Transverse colon (tissue), 3 donors: Measurements from ENCODE around the gene CAMTA1.

Source experiments
- EP300 ChIP-seq: sonication (generic); formaldehyde crosslinking; IDR thresholded peaks from one replicate; pipeline ENCODE4 v1.6.1; 2017; ENCODE audit warnings: antibody characterized with exemption, low read depth
- POLR2A ChIP-seq: fragments of 450-650 bp; IDR thresholded peaks from one replicate; pipeline ENCODE4 v1.6.1; 2016; ENCODE audit warnings: antibody characterized with exemption, mild to moderate bottlenecking, moderate library complexity
- TF ChIP-seq, protein P1 (sequence below), 5 experiments: fragments of 200-600 bp in 3 of 5; fragments of 450-650 bp in 2 of 5; sonication (generic) in 3 of 5; IDR thresholded peaks; 1 replicate in 2 of 5; 2 replicates in 3 of 5; pipeline ENCODE4 v1.5.1; 2016 to 2017; ENCODE audit warnings: antibody characterized with exemption in 5 of 5, inconsistent platforms in 3 of 5, mild to moderate bottlenecking in 2 of 5, moderate library complexity in 1 of 5

GRCh38 chr1:6805004-6805416, 19.8 kb downstream of the CAMTA1 start:
- TF ChIP-seq, protein P1, sequence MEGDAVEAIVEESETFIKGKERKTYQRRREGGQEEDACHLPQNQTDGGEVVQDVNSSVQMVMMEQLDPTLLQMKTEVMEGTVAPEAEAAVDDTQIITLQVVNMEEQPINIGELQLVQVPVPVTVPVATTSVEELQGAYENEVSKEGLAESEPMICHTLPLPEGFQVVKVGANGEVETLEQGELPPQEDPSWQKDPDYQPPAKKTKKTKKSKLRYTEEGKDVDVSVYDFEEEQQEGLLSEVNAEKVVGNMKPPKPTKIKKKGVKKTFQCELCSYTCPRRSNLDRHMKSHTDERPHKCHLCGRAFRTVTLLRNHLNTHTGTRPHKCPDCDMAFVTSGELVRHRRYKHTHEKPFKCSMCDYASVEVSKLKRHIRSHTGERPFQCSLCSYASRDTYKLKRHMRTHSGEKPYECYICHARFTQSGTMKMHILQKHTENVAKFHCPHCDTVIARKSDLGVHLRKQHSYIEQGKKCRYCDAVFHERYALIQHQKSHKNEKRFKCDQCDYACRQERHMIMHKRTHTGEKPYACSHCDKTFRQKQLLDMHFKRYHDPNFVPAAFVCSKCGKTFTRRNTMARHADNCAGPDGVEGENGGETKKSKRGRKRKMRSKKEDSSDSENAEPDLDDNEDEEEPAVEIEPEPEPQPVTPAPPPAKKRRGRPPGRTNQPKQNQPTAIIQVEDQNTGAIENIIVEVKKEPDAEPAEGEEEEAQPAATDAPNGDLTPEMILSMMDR (IDR thresholded peaks at IDR 0.05) = no peak
- no peak for TF ChIP-seq POLR2A
- no peak for TF ChIP-seq EP300
